Measurements from ENCODE around the gene AMH. TPM values are rescaled to one million over a fixed set of nuclear protein-coding genes. Genes with fewer than 3 reads are reported as not detected.
"Not testable (repeated sequence)": the region's sequence is repeated elsewhere in the genome, so short reads cannot be mapped to it uniquely, and the experiment has no call there.

Gene AMH
- total RNA-seq, 1 experiment from 2014 or later, result 1.9 TPM

GRCh38 chr19:2280633-2281264 is 31.6 kb downstream of the AMH start:
- H3K4me1 ChIP-seq (ENCODE audit: low read length), result no peaks in the 10 kb centered on the region
- no peaks in the 10 kb centered on the region for H3K27me3 ChIP-seq (ENCODE audit: low read length)
- no peaks in the 10 kb centered on the region for H3K9me2 ChIP-seq (replicated peaks; ENCODE audit: insufficient read depth, low read length)
- no peaks in the 10 kb centered on the region for H3K36me3 ChIP-seq (ENCODE audit: insufficient read depth, low read length)
- peaks cover 7% of the 10 kb centered on the region; the same call in 1 of the 2 replicates for H4K20me1 ChIP-seq (ENCODE audit: insufficient read depth, low read depth, low read length)
- no peak overlapping the region for H3K4me3 ChIP-seq (ENCODE audit: low read length)
- H3K27ac ChIP-seq (ENCODE audit: low read length), result no peak overlapping the region
- DNase-seq, result peak; percentile 40
- no peak overlapping the region for H3K9ac ChIP-seq (ENCODE audit: low read length)
- H3K9me3 ChIP-seq (ENCODE audit: low read length), result no peaks in the 10 kb centered on the region
- H3K79me2 ChIP-seq (ENCODE audit: low read length), result no peaks in the 10 kb centered on the region
- H3K4me2 ChIP-seq (ENCODE audit: low read depth, low read length, poor library complexity, severe bottlenecking), result no peak overlapping the region
- H2AFZ ChIP-seq (ENCODE audit: low read length), result no peak overlapping the region

- H3K9ac ChIP-seq (ENCODE audit: low read length); H3K9me2 ChIP-seq (replicated peaks; ENCODE audit: insufficient read depth, low read length); H2AFZ ChIP-seq (ENCODE audit: low read length); H3K4me1 ChIP-seq (ENCODE audit: low read length); H3K79me2 ChIP-seq (ENCODE audit: low read length); H3K36me3 ChIP-seq (ENCODE audit: insufficient read depth, low read length); DNase-seq; H3K4me2 ChIP-seq (ENCODE audit: low read depth, low read length, poor library complexity, severe bottlenecking); H3K4me3 ChIP-seq (ENCODE audit: low read length); H3K27ac ChIP-seq (ENCODE audit: low read length); H3K27me3 ChIP-seq (ENCODE audit: low read length); H3K9me3 ChIP-seq (ENCODE audit: low read length); H4K20me1 ChIP-seq (ENCODE audit: insufficient read depth, low read depth, low read length): not testable (repeated sequence)
These were observed 32.3 kb downstream of the AMH start for GRCh38 chr19:2281265-2282061.

- Histone ChIP-seq H3K27me3 (ENCODE audit: low read length) (no peaks in the 10 kb centered on the region), H3K9ac (ENCODE audit: low read length) (no peak within 1 kb of the TSS), H3K79me2 (ENCODE audit: low read length) (no peaks in the 10 kb centered on the region), H3K9me3 (ENCODE audit: low read length) (no peaks in the 10 kb centered on the region), H4K20me1 (ENCODE audit: insufficient read depth, low read depth, low read length) (peaks cover 7% of the 10 kb centered on the region; the same call in 1 of the 2 replicates), H3K9me2 (replicated peaks; ENCODE audit: insufficient read depth, low read length) (no peaks in the 10 kb centered on the region), H3K4me3 (ENCODE audit: low read length) (no peak within 1 kb of the TSS), H3K4me1 (ENCODE audit: low read length) (no peaks in the 10 kb centered on the region), H3K36me3 (ENCODE audit: insufficient read depth, low read length) (no peaks in the 10 kb centered on the region), H2AFZ (ENCODE audit: low read length) (no peak within 1 kb of the TSS), H3K4me2 (ENCODE audit: low read depth, low read length, poor library complexity, severe bottlenecking) (no peak within 1 kb of the TSS), H3K27ac (ENCODE audit: low read length) (no peak within 1 kb of the TSS)
- no peak for DNase-seq
These were observed 33.1 kb downstream of the AMH start, which contains the start of gene PEAK3 for GRCh38 chr19:2282062-2282861. Gene PEAK3 (minus strand): TSS chr19:2282175. CDS start chr19:2280931, 1,244 bp downstream.

GRCh38 chr19:2282862-2283237 is 33.7 kb downstream of the AMH start:
- Histone ChIP-seq H3K4me2 (ENCODE audit: low read depth, low read length, poor library complexity, severe bottlenecking) (no peak overlapping the region), H3K27ac (ENCODE audit: low read length) (no peak overlapping the region), H3K79me2 (ENCODE audit: low read length) (no peaks in the 10 kb centered on the region), H3K9me3 (ENCODE audit: low read length) (no peaks in the 10 kb centered on the region), H3K9me2 (replicated peaks; ENCODE audit: insufficient read depth, low read length) (no peaks in the 10 kb centered on the region), H3K9ac (ENCODE audit: low read length) (no peak overlapping the region), H3K4me3 (ENCODE audit: low read length) (no peak overlapping the region), H3K27me3 (ENCODE audit: low read length) (no peaks in the 10 kb centered on the region), H3K36me3 (ENCODE audit: insufficient read depth, low read length) (no peaks in the 10 kb centered on the region), H4K20me1 (ENCODE audit: insufficient read depth, low read depth, low read length) (peaks cover 7% of the 10 kb centered on the region; the same call in 1 of the 2 replicates), H3K4me1 (ENCODE audit: low read length) (no peaks in the 10 kb centered on the region), H2AFZ (ENCODE audit: low read length) (no peak overlapping the region)
- DNase-seq, result no peak

GRCh38 chr19:2283835-2284507 is 34.8 kb downstream of the AMH start:
- no peaks in the 10 kb centered on the region for H3K9me2 ChIP-seq (replicated peaks; ENCODE audit: insufficient read depth, low read length)
- H4K20me1 ChIP-seq (ENCODE audit: insufficient read depth, low read depth, low read length), result peaks cover under 1% of the 10 kb centered on the region; the same call in 1 of the 2 replicates
- H3K9me3 ChIP-seq (ENCODE audit: low read length), result no peaks in the 10 kb centered on the region
- peak; percentile 55 for DNase-seq
- H3K27ac ChIP-seq (ENCODE audit: low read length), result no peak overlapping the region
- H3K9ac ChIP-seq (ENCODE audit: low read length), result no peak overlapping the region
- peaks cover 1% of the 10 kb centered on the region for H3K4me1 ChIP-seq (ENCODE audit: low read length)
- no peak overlapping the region for H3K4me3 ChIP-seq (ENCODE audit: low read length)
- H3K36me3 ChIP-seq (ENCODE audit: insufficient read depth, low read length), result no peaks in the 10 kb centered on the region
- no peak overlapping the region for H2AFZ ChIP-seq (ENCODE audit: low read length)
- H3K27me3 ChIP-seq (ENCODE audit: low read length), result no peaks in the 10 kb centered on the region
- no peak overlapping the region for H3K4me2 ChIP-seq (ENCODE audit: low read depth, low read length, poor library complexity, severe bottlenecking)
- H3K79me2 ChIP-seq (ENCODE audit: low read length), result no peaks in the 10 kb centered on the region

- Histone ChIP-seq H3K9me3 (ENCODE audit: low read length) (no peaks in the 10 kb centered on the region), H3K4me3 (ENCODE audit: low read length) (no peak overlapping the region), H3K4me2 (ENCODE audit: low read depth, low read length, poor library complexity, severe bottlenecking) (no peak overlapping the region), H3K9ac (ENCODE audit: low read length) (no peak overlapping the region), H2AFZ (ENCODE audit: low read length) (no peak overlapping the region), H3K36me3 (ENCODE audit: insufficient read depth, low read length) (no peaks in the 10 kb centered on the region), H3K27me3 (ENCODE audit: low read length) (no peaks in the 10 kb centered on the region), H3K27ac (ENCODE audit: low read length) (no peak overlapping the region), H4K20me1 (ENCODE audit: insufficient read depth, low read depth, low read length) (no peaks in the 10 kb centered on the region; the same call in 1 of the 2 replicates), H3K9me2 (replicated peaks; ENCODE audit: insufficient read depth, low read length) (no peaks in the 10 kb centered on the region), H3K4me1 (ENCODE audit: low read length) (peaks cover 13% of the 10 kb centered on the region), H3K79me2 (ENCODE audit: low read length) (no peaks in the 10 kb centered on the region)
- no peak for DNase-seq
These were observed 37.4 kb downstream of the AMH start for GRCh38 chr19:2286402-2287140.

GRCh38 chr19:2287585-2288337 is 38.6 kb downstream of the AMH start:
- H3K4me2 ChIP-seq (ENCODE audit: low read depth, low read length, poor library complexity, severe bottlenecking), result no peak overlapping the region

More at GRCh38 chr19:2287585-2288337, 38.6 kb downstream of the AMH start:
- Histone ChIP-seq H2AFZ (ENCODE audit: low read length) (no peak overlapping the region), H3K36me3 (ENCODE audit: insufficient read depth, low read length) (no peaks in the 10 kb centered on the region), H4K20me1 (ENCODE audit: insufficient read depth, low read depth, low read length) (no peaks in the 10 kb centered on the region; the same call in 1 of the 2 replicates), H3K4me1 (ENCODE audit: low read length) (peaks cover 13% of the 10 kb centered on the region), H3K27ac (ENCODE audit: low read length) (no peak overlapping the region), H3K79me2 (ENCODE audit: low read length) (no peaks in the 10 kb centered on the region), H3K9me3 (ENCODE audit: low read length) (no peaks in the 10 kb centered on the region), H3K9me2 (replicated peaks; ENCODE audit: insufficient read depth, low read length) (no peaks in the 10 kb centered on the region), H3K4me3 (ENCODE audit: low read length) (no peak overlapping the region), H3K9ac (ENCODE audit: low read length) (no peak overlapping the region), H3K27me3 (ENCODE audit: low read length) (no peaks in the 10 kb centered on the region)
- DNase-seq, result no peak
